ENCODE measurements around the gene FAM118A.
"Not testable (repeated sequence)": the region's sequence is repeated elsewhere in the genome, so short reads cannot be mapped to it uniquely, and the experiment has no call there.

FAM118A gene

GRCh38 chr22:45322873-45323525 lies 13.3 kb downstream of the FAM118A start:
- Histone ChIP-seq H3K4me1 (ENCODE audit: control insufficient read depth in 1 of 2, insufficient read depth in 2 of 2, low read length in 2 of 2) (peaks cover 5 to 10% of the 10 kb centered on the region in 2 donors), H3K4me3 (ENCODE audit: low read depth in 1 of 2, low read length in 2 of 2) (no peak overlapping the region), H3K27ac (ENCODE audit: low read length) (no peak overlapping the region)

GRCh38 chr22:45323695-45324094 lies 14.0 kb downstream of the FAM118A start:
- H3K4me1 ChIP-seq (ENCODE audit: control insufficient read depth in 1 of 2, insufficient read depth in 2 of 2, low read length in 2 of 2): peaks cover 2 to 4% of the 10 kb centered on the region in 2 donors
- H3K27me3 ChIP-seq (ENCODE audit: low read depth, low read length): no peaks in the 10 kb centered on the region
- H3K4me3 ChIP-seq (ENCODE audit: low read depth in 1 of 2, low read length in 2 of 2): no peak overlapping the region
- peaks cover 30 to 34% of the 10 kb centered on the region in 2 donors for H3K36me3 ChIP-seq (ENCODE audit: control insufficient read depth in 1 of 2, insufficient read depth in 2 of 2, low read length in 2 of 2)
- no peak overlapping the region for H3K27ac ChIP-seq (ENCODE audit: low read length)
- no peaks in the 10 kb centered on the region for H3K9me3 ChIP-seq (ENCODE audit: control insufficient read depth in 1 of 2, low read length in 2 of 2)

More at GRCh38 chr22:45322873-45323525, 13.3 kb downstream of the FAM118A start:
- Histone ChIP-seq H3K9me3 (ENCODE audit: control insufficient read depth in 1 of 2, low read length in 2 of 2) (no peaks in the 10 kb centered on the region), H3K36me3 (ENCODE audit: control insufficient read depth in 1 of 2, insufficient read depth in 2 of 2, low read length in 2 of 2) (peaks cover 30 to 31% of the 10 kb centered on the region in 2 donors), H3K27me3 (ENCODE audit: low read depth, low read length) (no peaks in the 10 kb centered on the region)

- H3K4me3 ChIP-seq (ENCODE audit: low read depth in 1 of 2, low read length in 2 of 2): no peak overlapping the region
- no peaks in the 10 kb centered on the region for H3K9me3 ChIP-seq (ENCODE audit: control insufficient read depth in 1 of 2, low read length in 2 of 2)
- H3K36me3 ChIP-seq (ENCODE audit: control insufficient read depth in 1 of 2, insufficient read depth in 2 of 2, low read length in 2 of 2): peaks cover 30 to 34% of the 10 kb centered on the region in 2 donors
- H3K4me1 ChIP-seq (ENCODE audit: control insufficient read depth in 1 of 2, insufficient read depth in 2 of 2, low read length in 2 of 2): peaks cover 0 to 3% of the 10 kb centered on the region in 2 donors
- no peak overlapping the region for H3K27ac ChIP-seq (ENCODE audit: low read length)
- no peaks in the 10 kb centered on the region for H3K27me3 ChIP-seq (ENCODE audit: low read depth, low read length)
Observed at GRCh38 chr22:45324311-45324711, 14.6 kb downstream of the FAM118A start.

GRCh38 chr22:45328261-45328660 lies 18.5 kb downstream of the FAM118A start:
- not testable (repeated sequence) for H3K27ac ChIP-seq (ENCODE audit: low read length); H3K4me1 ChIP-seq (ENCODE audit: control insufficient read depth in 1 of 2, insufficient read depth in 2 of 2, low read length in 2 of 2); H3K27me3 ChIP-seq (ENCODE audit: low read depth, low read length); H3K9me3 ChIP-seq (ENCODE audit: control insufficient read depth in 1 of 2, low read length in 2 of 2); H3K4me3 ChIP-seq (ENCODE audit: low read depth in 1 of 2, low read length in 2 of 2)
- peaks cover 34 to 47% of the 10 kb centered on the region in 2 donors for H3K36me3 ChIP-seq (ENCODE audit: control insufficient read depth in 1 of 2, insufficient read depth in 2 of 2, low read length in 2 of 2)

- Histone ChIP-seq H3K27me3 (ENCODE audit: low read depth, low read length) (no peaks in the 10 kb centered on the region), H3K4me3 (ENCODE audit: low read depth in 1 of 2, low read length in 2 of 2) (no peak overlapping the region), H3K9me3 (ENCODE audit: control insufficient read depth in 1 of 2, low read length in 2 of 2) (no peaks in the 10 kb centered on the region), H3K4me1 (ENCODE audit: control insufficient read depth in 1 of 2, insufficient read depth in 2 of 2, low read length in 2 of 2) (peaks cover 0 to 3% of the 10 kb centered on the region in 2 donors), H3K27ac (ENCODE audit: low read length) (no peak overlapping the region), H3K36me3 (ENCODE audit: control insufficient read depth in 1 of 2, insufficient read depth in 2 of 2, low read length in 2 of 2) (peaks cover 30 to 42% of the 10 kb centered on the region in 2 donors)
Observed at GRCh38 chr22:45328822-45329529, 19.2 kb downstream of the FAM118A start.

GRCh38 chr22:45329530-45329936 lies 19.8 kb downstream of the FAM118A start:
- H3K27me3 ChIP-seq (ENCODE audit: low read depth, low read length): no peaks in the 10 kb centered on the region
- no peak overlapping the region for H3K27ac ChIP-seq (ENCODE audit: low read length)
- peaks cover 0 to 3% of the 10 kb centered on the region in 2 donors for H3K4me1 ChIP-seq (ENCODE audit: control insufficient read depth in 1 of 2, insufficient read depth in 2 of 2, low read length in 2 of 2)
- peaks cover 30 to 43% of the 10 kb centered on the region in 2 donors for H3K36me3 ChIP-seq (ENCODE audit: control insufficient read depth in 1 of 2, insufficient read depth in 2 of 2, low read length in 2 of 2)
- H3K9me3 ChIP-seq (ENCODE audit: control insufficient read depth in 1 of 2, low read length in 2 of 2): no peaks in the 10 kb centered on the region
- H3K4me3 ChIP-seq (ENCODE audit: low read depth in 1 of 2, low read length in 2 of 2): no peak overlapping the region

GRCh38 chr22:45330548-45330947 lies 20.8 kb downstream of the FAM118A start:
- Histone ChIP-seq H3K36me3 (ENCODE audit: control insufficient read depth in 1 of 2, insufficient read depth in 2 of 2, low read length in 2 of 2) (peaks cover 31 to 50% of the 10 kb centered on the region in 2 donors), H3K27ac (ENCODE audit: low read length) (no peak overlapping the region), H3K4me1 (ENCODE audit: control insufficient read depth in 1 of 2, insufficient read depth in 2 of 2, low read length in 2 of 2) (peaks cover 0 to 3% of the 10 kb centered on the region in 2 donors)

GRCh38 chr22:45331486-45331885 lies 21.8 kb downstream of the FAM118A start:
- peaks cover 29 to 55% of the 10 kb centered on the region in 2 donors for H3K36me3 ChIP-seq (ENCODE audit: control insufficient read depth in 1 of 2, insufficient read depth in 2 of 2, low read length in 2 of 2)
- no peak overlapping the region for H3K27ac ChIP-seq (ENCODE audit: low read length)
- H3K27me3 ChIP-seq (ENCODE audit: low read depth, low read length): no peaks in the 10 kb centered on the region
- H3K9me3 ChIP-seq (ENCODE audit: control insufficient read depth in 1 of 2, low read length in 2 of 2): no peaks in the 10 kb centered on the region
- H3K4me1 ChIP-seq (ENCODE audit: control insufficient read depth in 1 of 2, insufficient read depth in 2 of 2, low read length in 2 of 2): peaks cover 0 to 9% of the 10 kb centered on the region in 2 donors
- H3K4me3 ChIP-seq (ENCODE audit: low read depth in 1 of 2, low read length in 2 of 2): no peak overlapping the region

More at GRCh38 chr22:45330548-45330947, 20.8 kb downstream of the FAM118A start:
- no peaks in the 10 kb centered on the region for H3K9me3 ChIP-seq (ENCODE audit: control insufficient read depth in 1 of 2, low read length in 2 of 2)
- H3K4me3 ChIP-seq (ENCODE audit: low read depth in 1 of 2, low read length in 2 of 2): no peak overlapping the region
- H3K27me3 ChIP-seq (ENCODE audit: low read depth, low read length): no peaks in the 10 kb centered on the region

- H3K36me3 ChIP-seq (ENCODE audit: control insufficient read depth in 1 of 2, insufficient read depth in 2 of 2, low read length in 2 of 2): peaks cover 29 to 55% of the 10 kb centered on the region in 2 donors
- no peaks in the 10 kb centered on the region for H3K9me3 ChIP-seq (ENCODE audit: control insufficient read depth in 1 of 2, low read length in 2 of 2)
- H3K27me3 ChIP-seq (ENCODE audit: low read depth, low read length): no peaks in the 10 kb centered on the region
- H3K4me3 ChIP-seq (ENCODE audit: low read depth in 1 of 2, low read length in 2 of 2): no peak overlapping the region
- no peak overlapping the region for H3K27ac ChIP-seq (ENCODE audit: low read length)
- peaks cover 0 to 11% of the 10 kb centered on the region in 2 donors for H3K4me1 ChIP-seq (ENCODE audit: control insufficient read depth in 1 of 2, insufficient read depth in 2 of 2, low read length in 2 of 2)
Observed at GRCh38 chr22:45332001-45332400, 22.3 kb downstream of the FAM118A start.

GRCh38 chr22:45334068-45334467 lies 24.3 kb downstream of the FAM118A start:
- Histone ChIP-seq H3K9me3 (ENCODE audit: control insufficient read depth in 1 of 2, low read length in 2 of 2) (no peaks in the 10 kb centered on the region), H3K36me3 (ENCODE audit: control insufficient read depth in 1 of 2, insufficient read depth in 2 of 2, low read length in 2 of 2) (peaks cover 29 to 50% of the 10 kb centered on the region in 2 donors), H3K4me1 (ENCODE audit: control insufficient read depth in 1 of 2, insufficient read depth in 2 of 2, low read length in 2 of 2) (peaks cover 0 to 17% of the 10 kb centered on the region in 2 donors), H3K27ac (ENCODE audit: low read length) (no peak overlapping the region), H3K4me3 (ENCODE audit: low read depth in 1 of 2, low read length in 2 of 2) (no peak overlapping the region), H3K27me3 (ENCODE audit: low read depth, low read length) (no peaks in the 10 kb centered on the region)

- Histone ChIP-seq H3K4me1 (ENCODE audit: control insufficient read depth in 1 of 2, insufficient read depth in 2 of 2, low read length in 2 of 2) (peaks cover 0 to 17% of the 10 kb centered on the region in 2 donors), H3K27me3 (ENCODE audit: low read depth, low read length) (no peaks in the 10 kb centered on the region), H3K4me3 (ENCODE audit: low read depth in 1 of 2, low read length in 2 of 2) (no peak overlapping the region), H3K36me3 (ENCODE audit: control insufficient read depth in 1 of 2, insufficient read depth in 2 of 2, low read length in 2 of 2) (peaks cover 30 to 50% of the 10 kb centered on the region in 2 donors), H3K27ac (ENCODE audit: low read length) (no peak overlapping the region), H3K9me3 (ENCODE audit: control insufficient read depth in 1 of 2, low read length in 2 of 2) (no peaks in the 10 kb centered on the region)
Observed at GRCh38 chr22:45334528-45334927, 24.8 kb downstream of the FAM118A start.

All from muscle layer of duodenum (tissue), 2 donors.